Activated CD4-positive, alpha-beta T cell treated with anti-CD3 and anti-CD28 coated beads for 4 hours (primary cell): Measurements from ENCODE around the gene SERTAD1.
A peak's percentile ranks its signal among the peaks of the same experiment; 100 is the strongest.
"Not testable (repeated sequence)": the region's sequence is repeated elsewhere in the genome, so short reads cannot be mapped to it uniquely, and the experiment has no call there.

Experiments
- DNase-seq, 2 donors: peaks; one replicate each; pipeline ENCODE4 v3.0.0-alpha.2; 2020

Gene SERTAD1

DNA sequence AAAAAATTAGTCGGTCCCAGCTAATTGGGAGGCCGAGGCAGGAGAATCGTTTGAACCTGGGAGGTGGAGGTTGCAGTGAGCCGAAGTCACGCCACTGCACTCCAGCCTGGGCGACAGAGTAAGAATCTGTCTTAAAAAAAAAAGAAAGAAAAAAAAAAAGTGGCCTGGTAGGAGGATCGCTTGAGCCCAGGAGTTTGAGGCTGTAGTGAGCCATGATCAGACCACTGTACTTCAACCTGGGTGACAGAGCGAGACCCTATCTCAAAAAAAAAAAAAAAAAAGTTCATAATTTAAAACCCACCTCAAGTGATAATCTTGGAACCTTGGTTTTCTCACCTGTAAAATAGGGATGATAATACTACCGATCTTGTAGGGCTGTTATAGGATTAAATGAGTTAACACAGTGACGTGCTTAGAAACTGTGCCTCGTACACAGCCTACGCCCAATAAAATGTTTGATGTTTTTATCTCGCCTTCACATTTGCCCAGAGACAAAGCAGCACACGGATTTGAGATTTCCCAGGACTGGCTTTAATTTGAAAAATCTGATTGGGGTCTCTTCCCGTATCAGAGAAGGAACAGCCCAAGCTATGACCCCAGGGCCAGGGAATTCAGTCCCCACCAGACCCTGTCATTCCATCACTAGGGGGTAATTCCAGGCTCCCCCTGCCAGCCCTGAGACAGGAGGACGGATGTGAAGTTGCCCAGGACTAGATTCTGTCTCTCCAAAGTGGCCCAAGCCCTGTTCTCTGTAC lies 3.6 kb downstream of the SERTAD1 start:
- no peak for DNase-seq

DNA sequence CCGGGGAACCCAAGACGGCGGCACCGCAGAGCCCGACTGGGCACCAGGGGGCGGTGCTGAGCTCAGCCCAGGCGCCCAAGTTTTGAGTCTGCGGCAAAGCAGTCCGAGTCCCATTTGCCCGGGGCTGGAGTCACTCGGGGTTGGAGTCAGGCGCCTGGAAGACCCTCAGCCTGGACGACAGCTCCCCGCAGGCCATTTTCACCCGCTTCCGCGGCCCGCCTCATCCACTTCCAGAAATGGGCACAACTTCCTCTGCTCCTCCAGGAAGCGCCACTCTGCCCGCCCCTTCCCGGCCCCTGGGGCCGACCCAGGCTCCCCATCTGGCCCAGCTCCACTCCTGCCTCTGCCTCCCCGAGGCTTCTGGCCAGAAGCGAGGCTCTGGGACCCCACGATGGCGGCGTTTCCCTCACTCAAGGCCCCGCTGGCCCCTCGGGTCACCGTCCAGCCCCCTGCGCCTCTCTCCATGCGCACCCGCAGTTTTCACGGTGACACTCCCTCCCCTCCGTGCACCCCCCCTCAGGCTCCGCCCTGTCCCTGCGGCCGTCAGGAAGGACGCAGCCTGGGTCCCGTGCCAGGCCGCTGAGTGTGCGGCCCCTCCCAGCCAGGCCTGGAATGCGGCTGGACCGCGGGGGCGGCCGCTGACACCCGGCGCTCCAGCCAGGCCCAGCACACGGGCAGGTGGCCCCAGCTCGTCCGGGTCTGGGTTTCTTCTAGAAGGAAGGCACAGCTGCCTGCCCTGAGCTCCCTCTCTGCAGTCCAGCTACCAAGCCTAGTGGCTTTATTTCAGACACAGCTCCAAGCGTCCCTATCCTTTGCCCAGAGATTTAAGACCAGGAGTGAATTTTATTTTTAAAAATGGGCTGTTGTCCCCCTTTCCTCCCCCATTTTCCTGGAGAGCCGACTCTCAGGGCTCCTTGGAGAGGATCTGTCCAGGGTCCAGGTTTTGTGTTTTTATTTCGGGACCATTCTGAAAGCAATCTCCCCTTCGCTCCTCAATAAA lies 4.7 kb downstream of the SERTAD1 start:
- peak; percentile 64 to 68 for DNase-seq

DNA sequence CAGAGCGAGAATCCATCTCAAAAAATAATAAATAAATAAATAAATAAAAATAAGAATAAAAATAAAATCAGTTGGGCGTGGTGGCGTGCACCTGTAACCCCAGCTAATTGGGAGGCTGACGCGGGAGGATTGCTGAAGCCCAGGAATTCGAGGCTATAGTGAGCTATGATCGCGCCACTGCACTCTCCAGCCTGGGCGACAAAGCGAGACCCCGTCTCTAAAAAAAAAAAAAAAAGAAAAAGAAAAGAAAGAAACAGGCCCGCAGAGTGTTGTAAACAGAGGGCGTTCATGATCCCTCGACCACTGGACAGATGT lies 5.4 kb downstream of the SERTAD1 start:
- no peak for DNase-seq

DNA sequence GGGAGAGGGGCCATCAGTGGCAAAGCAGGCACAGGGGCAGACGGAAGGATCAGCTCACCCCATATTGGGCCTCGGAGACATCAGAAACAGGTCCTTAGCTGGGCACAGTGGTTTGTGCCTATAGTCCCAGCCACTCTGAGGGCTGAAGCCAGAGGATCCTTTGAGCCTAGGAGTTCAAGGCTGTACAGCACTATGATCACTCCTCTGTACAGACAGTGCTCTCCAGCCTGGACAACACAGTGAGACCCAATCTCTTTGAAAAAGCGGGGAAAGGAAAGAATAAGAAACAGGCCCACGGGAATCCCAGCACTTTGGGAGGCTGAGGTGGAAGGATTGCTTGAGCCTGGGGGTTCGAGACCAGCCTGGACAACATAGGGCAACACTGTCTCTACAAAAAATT lies 6.0 kb downstream of the SERTAD1 start:
- DNase-seq, result no peak

DNA sequence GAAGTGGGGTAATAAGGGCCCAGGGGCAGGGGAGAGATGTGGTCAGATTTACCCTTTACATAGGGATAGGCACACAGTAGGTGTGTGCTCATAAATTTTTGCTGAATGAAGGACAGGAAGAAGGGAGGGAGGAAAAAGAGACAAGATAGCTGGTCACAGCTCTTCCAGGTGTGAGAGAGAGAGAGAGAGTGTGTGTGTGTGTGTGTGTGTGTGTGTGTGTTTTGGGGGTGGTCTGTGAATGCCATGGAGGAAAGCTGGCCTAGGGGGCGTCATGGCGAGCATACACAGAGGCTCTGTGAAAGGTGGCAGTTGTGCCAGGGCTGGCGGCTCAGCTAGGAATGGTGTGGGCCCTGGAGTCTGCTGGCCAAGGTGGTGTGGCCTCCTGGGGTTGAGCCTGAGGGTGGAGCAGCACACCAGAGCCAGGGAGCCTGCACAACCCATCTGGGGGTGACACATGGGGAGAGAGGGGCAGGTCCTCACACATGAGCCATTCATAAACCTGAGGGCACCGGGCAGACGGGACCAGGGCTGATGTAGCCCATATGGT lies 6.7 kb downstream of the SERTAD1 start:
- DNase-seq, result no peak

DNA sequence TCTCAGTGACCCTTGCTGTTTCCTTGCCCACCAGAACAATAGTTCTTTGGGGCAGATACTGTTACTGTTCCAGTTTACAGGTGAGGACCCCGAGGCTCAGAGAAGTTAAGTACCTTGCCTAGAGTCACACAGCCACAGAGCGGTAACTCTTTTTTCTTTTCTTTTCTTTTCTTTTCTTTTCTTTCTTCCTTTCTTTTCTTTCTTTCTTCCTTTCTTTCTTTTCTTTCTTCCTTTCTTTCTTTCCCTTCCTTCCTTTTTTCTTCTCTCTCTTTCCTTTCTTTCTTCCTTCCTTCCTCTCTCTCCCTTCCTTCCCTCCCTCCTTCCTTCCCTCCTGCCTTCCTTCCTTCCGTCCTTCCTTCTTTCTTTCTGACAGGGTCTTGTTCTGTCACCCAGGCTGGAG lies 7.8 kb downstream of the SERTAD1 start:
- no peak for DNase-seq

DNA sequence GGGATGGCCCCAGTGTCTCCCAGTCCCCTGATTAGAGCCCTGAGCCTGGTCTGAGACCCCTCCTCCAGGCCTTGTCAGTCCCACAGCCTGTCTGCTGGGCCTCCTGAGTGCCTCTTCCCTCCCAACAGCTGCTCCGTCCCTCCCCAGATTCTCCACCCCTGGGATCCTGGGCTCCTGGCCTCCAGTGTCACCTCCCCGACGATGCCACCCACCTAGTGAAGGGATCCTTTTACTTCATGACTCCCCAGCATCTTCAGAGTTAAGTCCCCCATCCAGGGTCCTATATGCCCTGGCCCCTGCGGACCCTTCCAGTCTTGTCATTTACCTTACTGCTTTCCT lies 8.2 kb downstream of the SERTAD1 start:
- DNase-seq, result no peak

DNA sequence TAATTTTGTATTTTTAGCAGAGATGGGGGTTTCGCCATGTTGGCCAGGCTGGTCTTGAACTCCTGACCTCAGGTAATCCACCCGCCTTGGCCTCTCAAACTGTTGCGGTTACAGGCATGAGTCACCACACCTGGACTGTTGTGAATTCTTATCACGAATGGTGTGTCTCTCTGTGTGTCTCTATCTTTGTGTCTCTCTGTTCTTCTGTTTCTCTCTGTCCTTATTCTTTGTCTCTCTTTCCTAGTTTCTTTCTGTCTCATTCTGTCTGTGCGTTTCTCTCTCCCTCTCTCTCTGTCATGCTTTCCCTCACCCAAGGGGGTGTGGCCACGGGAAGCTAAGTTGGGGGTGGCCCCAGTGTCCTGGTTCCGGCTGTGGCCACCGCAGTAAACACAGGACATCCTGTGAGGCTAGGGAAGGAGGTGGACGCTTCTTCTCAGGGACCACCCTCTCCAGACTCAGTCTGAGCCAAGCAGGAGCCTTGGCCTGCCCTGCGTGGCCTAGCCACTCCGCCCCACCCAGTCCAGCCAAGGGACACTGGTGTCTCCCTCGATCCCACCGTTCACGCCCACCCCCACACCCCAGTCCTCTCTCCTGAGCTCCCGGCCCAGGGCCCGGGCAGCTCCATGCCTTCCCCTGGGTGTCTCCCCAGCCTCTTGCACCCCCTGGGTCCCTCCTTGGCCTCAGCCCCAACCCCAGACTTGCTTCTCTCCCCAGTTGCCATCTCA lies 8.7 kb downstream of the SERTAD1 start:
- DNase-seq, result no peak

DNA sequence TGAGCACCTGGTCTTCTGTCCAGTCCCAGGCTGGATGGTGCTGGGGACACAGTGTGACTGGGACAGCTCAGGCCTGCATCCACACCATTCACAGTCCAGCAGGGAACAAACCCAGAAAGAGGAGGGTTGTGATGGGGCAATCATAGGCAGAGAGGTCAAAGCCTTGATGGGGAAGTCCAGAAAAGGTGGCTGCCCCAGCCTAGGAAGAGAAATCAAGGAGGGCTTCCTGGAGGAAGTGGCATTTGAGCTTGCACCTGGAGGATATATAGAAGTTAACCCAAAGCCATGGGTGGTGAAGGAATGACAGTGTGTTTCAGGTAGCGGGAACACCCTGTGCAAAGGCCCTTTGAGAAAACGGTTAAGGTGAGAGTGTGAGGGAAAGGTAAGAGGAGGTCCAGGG lies 10.0 kb downstream of the SERTAD1 start:
- DNase-seq, result no peak

DNA sequence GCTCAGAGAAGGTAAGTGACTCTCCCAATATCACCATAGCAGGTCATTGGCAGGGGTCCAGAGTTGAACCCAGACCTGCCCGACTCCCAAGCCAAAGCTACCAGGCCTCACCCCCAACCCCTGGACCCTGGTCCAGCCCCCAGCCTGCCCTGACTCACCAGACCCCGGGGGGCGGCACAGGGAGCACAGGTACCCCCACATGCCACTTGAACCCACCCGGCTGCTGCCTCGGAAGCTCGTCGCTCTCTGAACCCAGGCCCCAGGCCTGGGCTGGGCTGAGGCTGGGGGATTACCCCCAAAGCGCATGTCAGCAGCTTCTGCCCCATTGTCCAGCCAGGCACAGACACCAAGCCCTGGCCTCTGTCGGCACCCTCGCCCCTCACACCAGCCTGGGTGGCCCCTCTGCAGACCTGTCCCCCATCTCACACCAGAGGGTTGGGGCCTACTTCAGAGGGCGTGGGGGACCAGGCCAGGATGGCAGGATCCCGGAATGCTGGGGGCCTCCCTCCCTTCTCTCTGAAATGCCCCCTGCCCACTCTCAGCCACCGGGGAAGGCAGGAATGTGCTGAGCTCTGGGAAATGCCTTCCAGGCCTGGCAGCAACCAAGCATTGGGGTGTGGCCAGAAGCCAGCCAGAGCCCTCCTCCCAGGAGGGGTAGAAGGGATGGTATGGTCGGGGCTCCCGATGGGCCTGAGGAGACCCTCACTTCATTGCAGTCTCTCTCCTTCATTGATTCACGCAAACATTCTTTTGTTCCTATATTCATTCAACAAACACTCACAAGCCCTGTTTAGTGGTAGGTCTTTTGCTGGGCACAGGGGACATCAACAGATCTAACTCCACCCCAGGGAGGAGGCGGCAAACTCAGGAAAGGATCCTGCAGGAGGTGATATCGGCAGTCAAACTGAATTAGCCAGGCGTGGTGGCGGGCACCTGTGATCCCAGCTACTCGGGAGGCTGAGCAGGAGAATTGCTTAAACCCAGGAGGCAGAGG lies 11.0 kb downstream of the SERTAD1 start:
- no peak for DNase-seq

DNA sequence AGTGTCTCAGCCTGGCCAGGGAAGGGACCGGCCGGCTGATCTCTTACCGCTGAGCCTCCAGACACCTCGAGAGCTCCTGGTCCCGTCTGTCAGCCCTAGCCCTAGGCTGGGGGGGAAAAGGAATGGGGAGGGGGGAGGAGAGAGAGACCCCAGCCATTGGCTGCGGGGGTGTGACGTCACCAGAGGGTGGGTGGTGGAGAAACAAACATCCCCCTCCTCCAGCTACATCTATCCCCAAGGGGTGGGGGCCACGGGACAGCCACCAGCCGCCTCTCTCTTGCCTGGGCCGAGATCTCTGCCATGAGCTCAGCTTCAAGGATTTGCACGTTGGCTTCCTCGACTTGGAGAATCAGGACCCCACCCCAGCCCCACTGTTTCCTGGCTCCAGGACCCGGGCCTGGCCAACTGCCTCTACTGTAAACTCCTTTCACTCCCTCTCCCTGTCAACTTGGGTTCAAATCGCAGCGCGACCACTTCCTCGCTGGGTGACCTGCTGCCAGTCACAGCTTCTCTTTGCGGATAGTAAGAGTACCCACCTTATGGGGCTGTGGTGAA lies 12.4 kb downstream of the SERTAD1 start, which contains the start of gene PRX:
PRX (minus strand) TSS at position 88 of the 555 bp plus-strand sequence. CDS start 5,446 bp downstream, outside the sequence.
- DNase-seq, result no peak

DNA sequence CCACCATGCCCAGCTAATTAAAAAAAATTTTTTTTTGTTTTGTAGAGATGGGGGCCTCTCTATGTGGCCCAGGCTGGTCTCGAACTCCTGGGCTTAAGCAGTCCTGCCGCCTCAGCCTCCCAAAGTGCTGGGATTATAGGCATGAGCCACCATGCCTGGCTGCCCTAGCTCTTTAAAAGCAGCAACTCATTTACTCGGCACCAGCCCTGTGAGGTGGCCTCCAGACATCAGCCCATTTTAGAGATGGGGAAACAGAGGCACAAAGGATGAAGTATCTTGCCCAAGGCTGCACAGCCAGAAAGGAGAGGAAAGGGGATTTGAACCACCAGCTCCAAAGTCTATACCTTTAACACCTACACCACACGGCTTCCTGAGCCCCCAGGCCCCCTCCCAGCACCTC lies 12.9 kb downstream of the SERTAD1 start:
- DNase-seq, result no peak

DNA sequence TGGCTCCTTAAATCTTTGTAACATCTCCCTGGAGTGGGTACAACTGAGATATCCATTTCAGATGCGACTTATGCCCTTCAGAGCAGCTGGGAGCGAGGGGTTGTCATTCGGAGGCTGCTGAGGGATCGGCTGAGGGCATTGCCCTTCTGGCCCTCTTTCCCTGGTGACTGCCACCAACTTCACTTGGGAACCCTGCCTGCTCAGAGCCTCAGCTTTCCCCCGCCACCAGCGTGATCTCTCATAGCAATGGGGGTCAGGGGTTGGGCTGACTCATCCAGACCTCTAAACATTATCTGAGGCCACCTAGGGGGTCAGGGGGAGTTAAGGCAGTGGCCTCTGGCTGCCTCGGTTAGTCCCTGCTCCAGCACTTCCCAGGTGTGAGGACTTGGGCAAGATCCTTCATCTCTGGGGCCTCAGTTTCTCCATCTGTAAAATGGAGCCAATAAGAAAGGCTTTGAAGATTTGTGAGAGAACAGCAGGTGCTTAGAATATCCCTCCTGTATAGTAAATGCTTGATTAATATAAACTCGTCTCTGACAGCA lies 13.8 kb downstream of the SERTAD1 start:
- DNase-seq, result no peak

DNA sequence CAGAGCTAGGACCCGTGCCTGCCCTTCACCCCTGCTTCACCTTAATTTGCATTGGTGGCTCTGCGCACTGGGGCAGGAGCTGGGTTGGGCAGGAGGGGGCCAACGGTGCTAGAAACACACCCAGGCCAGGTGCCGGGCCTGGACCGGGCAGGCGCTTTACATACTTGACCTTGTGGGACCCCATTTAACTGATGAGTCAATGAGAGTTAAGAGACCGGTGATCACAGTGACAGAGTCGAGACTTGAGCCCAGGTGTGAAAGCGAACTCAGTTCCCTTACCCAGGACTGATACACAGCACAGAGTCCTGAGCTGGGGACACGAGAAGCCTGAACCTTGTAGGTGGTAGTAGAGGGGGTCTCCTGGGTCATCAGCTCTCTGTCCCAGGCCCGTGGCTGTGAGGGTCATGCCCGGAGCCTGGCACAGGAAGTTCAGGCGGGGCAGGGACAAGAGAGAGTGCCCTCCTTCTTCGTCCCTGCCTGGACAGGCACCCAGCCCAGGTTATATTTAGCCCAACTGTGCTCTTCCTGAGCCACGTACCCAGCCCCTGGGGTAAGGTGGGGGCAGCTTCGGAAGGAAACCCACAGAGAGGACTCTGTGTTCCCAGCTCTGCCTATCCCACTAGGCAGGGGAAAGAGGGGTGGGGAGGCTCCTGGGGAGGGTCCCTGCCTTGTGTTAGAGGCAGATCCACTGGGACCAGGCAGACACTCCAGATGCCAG lies 14.5 kb downstream of the SERTAD1 start:
- no peak for DNase-seq

DNA sequence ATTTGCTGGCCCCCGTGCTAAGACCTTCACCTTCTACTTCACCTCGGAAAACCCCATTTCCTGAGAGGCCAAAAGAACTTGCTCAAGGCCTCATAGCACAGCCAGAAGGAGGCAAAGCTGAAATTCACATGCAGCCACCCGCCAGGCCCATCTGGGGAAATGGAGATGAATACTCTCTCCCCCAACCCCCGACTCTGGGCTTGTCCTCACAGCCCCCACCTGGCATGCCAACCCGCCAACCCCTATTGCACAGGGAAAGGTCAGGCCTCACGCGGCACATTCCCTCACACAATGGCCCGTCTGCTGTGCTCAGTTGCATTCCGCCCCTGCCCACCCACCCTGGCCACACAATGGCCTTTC lies 15.8 kb downstream of the SERTAD1 start:
- no peak for DNase-seq

DNA sequence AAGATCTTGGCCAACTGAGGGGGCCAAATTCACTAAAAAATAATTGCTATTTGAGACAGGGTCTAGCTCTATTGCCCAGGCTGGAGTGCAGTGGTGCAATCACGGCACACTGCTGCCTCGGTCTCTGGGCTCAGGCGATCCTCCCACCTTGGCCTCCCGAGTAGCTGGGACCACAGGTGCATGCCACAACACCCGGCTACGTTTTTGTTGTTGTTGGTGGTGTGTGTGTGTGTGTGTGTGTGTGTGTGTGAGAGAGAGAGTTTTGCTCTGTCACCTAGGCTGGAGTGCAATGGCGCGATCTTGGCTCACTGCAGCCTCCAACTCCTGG lies 17.2 kb downstream of the SERTAD1 start:
- not testable (repeated sequence) for DNase-seq

DNA sequence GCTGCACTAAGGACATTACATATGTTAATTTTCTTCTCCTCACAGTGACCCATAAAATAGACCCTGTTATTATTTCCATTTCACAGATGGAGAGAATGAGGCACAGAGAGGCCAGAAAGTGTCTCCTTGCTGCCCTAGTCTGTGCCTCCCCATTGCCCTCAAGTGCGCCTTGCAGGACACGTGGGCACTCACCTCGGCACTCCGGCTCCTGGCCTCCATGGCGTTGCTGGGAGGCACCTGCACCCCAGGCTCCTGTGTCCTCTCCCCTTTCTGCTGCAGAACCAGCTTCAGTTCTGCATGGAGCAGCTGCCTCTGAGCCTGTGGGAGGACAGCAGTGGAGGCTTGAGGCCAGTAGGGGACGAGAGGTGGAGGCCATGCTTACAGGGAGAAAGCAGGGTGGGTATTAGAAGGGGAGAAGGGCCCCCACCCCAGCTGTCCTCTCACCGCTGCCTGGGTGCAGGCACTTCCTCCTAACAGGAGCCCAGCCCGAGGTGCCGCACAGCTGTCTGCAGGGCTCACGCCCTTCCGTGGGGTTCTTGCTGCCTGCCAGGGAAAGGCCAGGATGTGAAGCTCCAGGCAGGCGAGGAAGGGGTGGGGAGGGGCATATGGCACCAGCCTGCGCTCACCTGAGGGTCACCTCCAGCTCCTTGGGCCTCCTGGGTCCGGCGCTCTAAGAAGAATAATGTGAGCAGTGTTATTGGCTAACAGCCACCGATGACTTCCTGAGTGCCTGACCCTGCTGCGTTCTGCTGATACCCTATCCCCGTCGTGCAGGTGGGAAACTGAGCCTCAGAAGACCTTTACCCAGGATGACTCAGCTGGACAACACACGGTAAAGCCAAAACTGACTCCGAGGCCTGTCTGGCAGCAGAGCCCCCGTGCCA lies 17.8 kb downstream of the SERTAD1 start:
- no peak for DNase-seq

DNA sequence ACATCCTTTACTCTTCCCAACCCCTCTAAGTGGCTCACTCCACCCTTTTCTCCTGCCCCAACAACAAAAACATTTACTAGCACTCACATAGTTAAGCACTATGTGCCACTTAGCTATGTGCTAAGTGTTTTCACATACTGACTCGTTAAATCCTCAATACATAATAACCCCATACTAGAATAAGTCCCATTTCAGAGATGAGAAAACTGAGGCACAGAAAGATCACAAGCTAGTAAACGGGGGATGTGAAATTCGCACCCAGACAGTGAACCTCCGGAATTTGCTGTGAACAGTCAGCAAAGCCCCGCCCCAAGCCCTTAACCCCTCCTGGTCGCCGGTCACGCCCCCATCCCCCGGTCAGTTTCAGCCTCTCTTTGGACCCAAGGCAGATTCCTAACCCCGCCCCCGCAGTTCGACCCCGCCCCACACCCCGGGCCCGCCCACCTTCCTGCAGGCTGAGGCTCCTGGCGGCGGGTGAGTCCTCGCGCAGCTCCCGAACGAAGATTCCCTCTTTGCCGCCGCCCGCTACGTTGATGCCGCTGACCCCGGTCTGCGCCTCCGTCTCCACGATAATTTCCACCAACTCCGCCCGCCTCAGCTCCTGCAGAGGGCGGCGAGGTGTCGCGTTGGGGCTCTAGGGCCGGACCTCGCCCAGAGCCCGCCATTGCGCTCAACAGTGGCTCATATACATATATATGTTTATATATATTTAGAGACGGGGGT lies 22.4 kb downstream of the SERTAD1 start:
- DNase-seq, result peak; percentile 70 to 74

DNA sequence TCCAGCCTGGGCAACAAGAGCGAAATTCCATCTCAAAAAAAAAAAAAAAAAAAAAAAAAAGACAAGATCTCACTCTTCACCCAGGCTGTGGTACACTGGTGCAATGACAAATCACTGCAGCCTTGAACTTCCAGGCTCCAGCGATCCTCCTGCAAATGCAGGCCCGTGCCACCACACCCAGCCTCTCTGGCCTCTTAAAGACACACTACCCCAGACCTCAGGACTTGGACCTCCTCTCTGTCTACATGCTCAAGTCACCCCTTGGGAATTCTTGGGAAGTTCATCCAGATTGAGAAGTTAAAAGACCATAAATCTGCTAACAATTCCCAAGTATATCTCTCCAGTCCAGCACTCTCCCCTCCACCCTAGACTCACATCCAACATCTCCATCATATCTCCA lies 25.2 kb downstream of the SERTAD1 start:
- no peak for DNase-seq
